Measurements from ENCODE around the gene UNC5A.

GRCh38 chr5:176824604-176825003 is 14.2 kb downstream of the UNC5A start:
- TF ChIP-seq TAF1 (IDR thresholded peaks at IDR 0.05; ENCODE audit: borderline replicate concordance, insufficient read depth, low read length): no peak
- TF ChIP-seq REST (IDR thresholded peaks at IDR 0.05; ENCODE audit: insufficient read depth in 1 of 2, low read depth in 2 of 2, low read length in 2 of 2): no peak

Data from PFSK-1 (cell line).